Hepatocyte (in vitro differentiated cells): Measurements from ENCODE around the gene MNX1. TPM values are rescaled to one million over a fixed set of nuclear protein-coding genes. Genes with fewer than 3 reads are reported as not detected.

Experiments
- DNase-seq: peaks from one replicate; pipeline ENCODE4 v3.0.0-alpha.2; 2016; ENCODE audit warnings: low spot score
- H2AFZ ChIP-seq: fragments of 200-600 bp; sonication (generic); 2 replicates; pipeline ENCODE4 v1.6.0; 2016; ENCODE audit warnings: antibody characterized with exemption, mild to moderate bottlenecking
- H3K27ac ChIP-seq: fragments of 200-600 bp; sonication (generic); 2 replicates; pipeline ENCODE4 v1.5.1; 2016; ENCODE audit warnings: mild to moderate bottlenecking
- H3K27me3 ChIP-seq: fragments of 200-600 bp; sonication (generic); 2 replicates; pipeline ENCODE4 v1.6.1; 2016
- H3K36me3 ChIP-seq: fragments of 200-600 bp; sonication (generic); replicated peaks from 2 replicates; pipeline ENCODE4 v1.5.1; 2016; ENCODE audit warnings: low read depth; ENCODE audit not compliant: insufficient read depth
- H3K4me1 ChIP-seq: fragments of 200-600 bp; sonication (generic); 2 replicates; pipeline ENCODE4 v1.5.1; 2016; ENCODE audit warnings: mild to moderate bottlenecking, moderate library complexity; ENCODE audit not compliant: insufficient read depth
- H3K4me2 ChIP-seq: fragments of 200-600 bp; sonication (generic); 2 replicates; pipeline ENCODE4 v1.6.0; 2016
- H3K4me3 ChIP-seq: fragments of 200-600 bp; sonication (generic); 2 replicates; pipeline ENCODE4 v1.5.1; 2016; ENCODE audit warnings: mild to moderate bottlenecking
- H3K79me2 ChIP-seq: fragments of 200-600 bp; sonication (generic); 2 replicates; pipeline ENCODE4 v1.6.0; 2017; ENCODE audit warnings: mild to moderate bottlenecking
- H3K9me2 ChIP-seq: fragments of 200-600 bp; sonication (generic); replicated peaks from 2 replicates; pipeline ENCODE4 v1.6.0; 2017; ENCODE audit warnings: mild to moderate bottlenecking; ENCODE audit not compliant: insufficient read depth
- H3K9me3 ChIP-seq: fragments of 200-600 bp; sonication (generic); 2 replicates; pipeline ENCODE4 v1.5.1; 2016; ENCODE audit warnings: low read depth, mild to moderate bottlenecking
- H4K20me1 ChIP-seq: fragments of 200-600 bp; sonication (generic); 2 replicates; pipeline ENCODE4 v1.6.0; 2016; ENCODE audit warnings: mild to moderate bottlenecking; ENCODE audit not compliant: insufficient read depth, poor library complexity, severe bottlenecking
- EZH2 ChIP-seq: fragments of 200-600 bp; sonication (generic); IDR thresholded peaks from 2 replicates; pipeline ENCODE4 v1.6.1; 2016; ENCODE audit warnings: antibody characterized with exemption, mild to moderate bottlenecking, borderline replicate concordance
- EZH2phosphoT487 ChIP-seq: fragments of 200-600 bp; sonication (generic); IDR thresholded peaks from one replicate; pipeline ENCODE4 v1.6.1; 2018; ENCODE audit warnings: antibody characterized with exemption, mild to moderate bottlenecking, low read depth, moderate library complexity; ENCODE audit not compliant: unreplicated experiment, severe bottlenecking
- WGBS: methylation state at CpG from one replicate; pipeline ENCODE4 v1.1.6; 2016; ENCODE audit warnings: low lambda C conversion rate; ENCODE audit errors: missing lambda C conversion rate; 5-methylcytosine and 5-hydroxymethylcytosine counted together
- polyA plus RNA-seq: library from polyadenylated mRNA; unstranded; fragments of >200 nt; fragmentation: Nextera tagmentation; extraction: Ambion mirVana; gene quantifications from 2 replicates; pipeline ENCODE4 v1.2.1, GENCODE V29; 2016
- total RNA-seq: library from RNA; depleted of rRNA; stranded (reverse); fragments of >200 nt; gene quantifications from 2 replicates; pipeline ENCODE4 v1.2.3, GENCODE V29; 2014
- TF ChIP-seq, protein P1 (sequence below): fragments of 200-600 bp; sonication (generic); IDR thresholded peaks from 2 replicates; pipeline ENCODE4 v1.5.1; 2016; ENCODE audit warnings: antibody characterized with exemption, mild to moderate bottlenecking; ENCODE audit not compliant: poor library complexity

MNX1 gene
- total and polyA plus RNA-seq, 2 experiments from 2014 or later, result 1.4 to 2.3 TPM

DNA sequence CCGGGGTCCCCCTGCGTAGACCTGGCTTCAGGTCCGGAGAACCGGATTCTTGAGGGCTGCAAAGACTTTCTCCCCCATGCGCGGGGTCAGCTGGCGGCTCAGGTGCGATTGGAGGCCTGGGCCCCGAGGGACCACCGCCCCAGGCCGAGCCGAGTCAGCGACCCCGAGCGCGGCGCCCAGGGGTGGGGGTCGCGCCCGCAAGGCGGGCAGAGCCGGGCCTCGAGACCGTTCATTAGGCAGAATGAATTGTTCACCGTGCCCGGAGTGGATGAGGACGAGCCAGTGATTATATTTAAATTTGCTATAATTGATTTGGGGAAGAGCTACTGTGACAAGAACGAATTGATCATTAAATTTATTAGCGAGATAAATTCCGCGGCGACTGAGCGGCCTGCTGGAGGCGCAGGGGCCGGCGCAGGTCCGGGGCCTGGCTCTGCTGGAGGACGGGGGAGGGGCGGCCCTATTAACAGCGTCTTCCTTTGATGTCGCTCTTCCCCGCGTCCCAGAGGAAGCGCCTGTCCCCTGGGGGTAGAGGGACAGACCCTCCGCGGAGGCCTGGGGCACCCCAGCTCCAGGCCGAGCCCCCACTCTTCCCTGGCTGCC, 7.5 kb downstream of the MNX1 start:
- H3K79me2 ChIP-seq, result no peaks in the 10 kb centered on the region
- no peaks in the 10 kb centered on the region for H3K36me3 ChIP-seq
- H3K9me3 ChIP-seq, result no peaks in the 10 kb centered on the region
- H3K4me2 ChIP-seq, result peak overlapping the region; percentile 63
- H3K4me1 ChIP-seq, result peaks cover 33% of the 10 kb centered on the region
- H4K20me1 ChIP-seq, result no peaks in the 10 kb centered on the region
- no peak for DNase-seq
- no peak overlapping the region for H3K27ac ChIP-seq
- TF ChIP-seq, protein P1, sequence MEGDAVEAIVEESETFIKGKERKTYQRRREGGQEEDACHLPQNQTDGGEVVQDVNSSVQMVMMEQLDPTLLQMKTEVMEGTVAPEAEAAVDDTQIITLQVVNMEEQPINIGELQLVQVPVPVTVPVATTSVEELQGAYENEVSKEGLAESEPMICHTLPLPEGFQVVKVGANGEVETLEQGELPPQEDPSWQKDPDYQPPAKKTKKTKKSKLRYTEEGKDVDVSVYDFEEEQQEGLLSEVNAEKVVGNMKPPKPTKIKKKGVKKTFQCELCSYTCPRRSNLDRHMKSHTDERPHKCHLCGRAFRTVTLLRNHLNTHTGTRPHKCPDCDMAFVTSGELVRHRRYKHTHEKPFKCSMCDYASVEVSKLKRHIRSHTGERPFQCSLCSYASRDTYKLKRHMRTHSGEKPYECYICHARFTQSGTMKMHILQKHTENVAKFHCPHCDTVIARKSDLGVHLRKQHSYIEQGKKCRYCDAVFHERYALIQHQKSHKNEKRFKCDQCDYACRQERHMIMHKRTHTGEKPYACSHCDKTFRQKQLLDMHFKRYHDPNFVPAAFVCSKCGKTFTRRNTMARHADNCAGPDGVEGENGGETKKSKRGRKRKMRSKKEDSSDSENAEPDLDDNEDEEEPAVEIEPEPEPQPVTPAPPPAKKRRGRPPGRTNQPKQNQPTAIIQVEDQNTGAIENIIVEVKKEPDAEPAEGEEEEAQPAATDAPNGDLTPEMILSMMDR, result no peak
- TF ChIP-seq EZH2 (peak; percentile 94), EZH2phosphoT487 (no peak)
- H3K4me3 ChIP-seq, result no peak overlapping the region
- H3K27me3 ChIP-seq, result peaks cover 94% of the 10 kb centered on the region
- no peak overlapping the region for H2AFZ ChIP-seq
- 4% methylated on average over 47 of the region's 47 CpGs for WGBS
- H3K9me2 ChIP-seq, result no peaks in the 10 kb centered on the region

DNA sequence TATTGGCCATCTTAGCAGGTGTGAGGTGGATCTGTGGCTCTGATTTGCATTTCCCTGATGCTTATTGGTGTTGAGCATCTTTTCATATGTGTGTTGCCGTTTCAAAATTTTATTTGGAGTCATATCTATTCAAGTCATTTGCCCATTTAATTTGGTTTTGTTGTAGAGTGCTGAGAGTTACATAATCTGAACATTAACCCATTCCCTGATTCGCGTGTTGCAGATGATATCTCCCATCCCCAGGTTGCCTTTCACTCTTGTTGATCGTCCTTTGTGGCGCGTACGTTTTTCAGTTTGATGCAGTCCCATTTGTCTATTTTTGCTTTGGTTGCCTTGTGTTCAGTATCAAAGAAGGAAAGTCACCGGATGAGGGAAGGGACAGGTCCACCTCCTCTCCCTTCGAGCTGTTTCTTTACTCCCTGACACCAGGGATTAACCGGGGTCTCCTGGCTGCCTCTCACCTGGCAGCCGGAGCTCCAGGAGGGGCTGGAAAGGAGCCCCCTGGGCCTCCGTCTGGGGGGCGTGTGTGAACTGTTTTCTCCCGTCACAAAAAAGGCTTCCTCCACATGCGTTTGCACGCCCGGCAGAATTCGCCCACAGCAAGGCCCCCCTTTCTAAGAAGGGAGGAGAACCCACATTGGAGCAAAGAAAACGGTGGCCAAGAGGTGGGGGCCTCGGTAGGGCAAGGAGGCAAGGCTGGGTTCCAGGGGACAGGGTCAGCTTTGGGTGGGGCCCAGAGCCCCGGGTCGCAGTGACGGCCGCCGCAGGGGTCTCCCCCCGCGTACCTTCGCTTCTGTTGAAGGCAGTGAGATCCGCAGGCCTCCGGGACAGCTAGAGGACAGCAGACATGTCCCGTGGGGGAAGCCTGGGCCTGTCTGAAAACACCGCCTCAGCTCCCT, 8.3 kb downstream of the MNX1 start:
- Histone ChIP-seq H3K4me3 (no peak overlapping the region), H3K9me3 (no peaks in the 10 kb centered on the region), H2AFZ (no peak overlapping the region), H3K36me3 (no peaks in the 10 kb centered on the region), H3K4me2 (no peak overlapping the region), H3K27me3 (peaks cover 94% of the 10 kb centered on the region), H3K4me1 (peaks cover 33% of the 10 kb centered on the region), H3K79me2 (no peaks in the 10 kb centered on the region), H4K20me1 (no peaks in the 10 kb centered on the region), H3K27ac (no peak overlapping the region), H3K9me2 (no peaks in the 10 kb centered on the region)
- WGBS, result 11% methylated on average over 31 of the region's 32 CpGs
- no peak for DNase-seq
- peak; percentile 50 for TF ChIP-seq EZH2phosphoT487
- TF ChIP-seq, protein P1, result no peak

DNA sequence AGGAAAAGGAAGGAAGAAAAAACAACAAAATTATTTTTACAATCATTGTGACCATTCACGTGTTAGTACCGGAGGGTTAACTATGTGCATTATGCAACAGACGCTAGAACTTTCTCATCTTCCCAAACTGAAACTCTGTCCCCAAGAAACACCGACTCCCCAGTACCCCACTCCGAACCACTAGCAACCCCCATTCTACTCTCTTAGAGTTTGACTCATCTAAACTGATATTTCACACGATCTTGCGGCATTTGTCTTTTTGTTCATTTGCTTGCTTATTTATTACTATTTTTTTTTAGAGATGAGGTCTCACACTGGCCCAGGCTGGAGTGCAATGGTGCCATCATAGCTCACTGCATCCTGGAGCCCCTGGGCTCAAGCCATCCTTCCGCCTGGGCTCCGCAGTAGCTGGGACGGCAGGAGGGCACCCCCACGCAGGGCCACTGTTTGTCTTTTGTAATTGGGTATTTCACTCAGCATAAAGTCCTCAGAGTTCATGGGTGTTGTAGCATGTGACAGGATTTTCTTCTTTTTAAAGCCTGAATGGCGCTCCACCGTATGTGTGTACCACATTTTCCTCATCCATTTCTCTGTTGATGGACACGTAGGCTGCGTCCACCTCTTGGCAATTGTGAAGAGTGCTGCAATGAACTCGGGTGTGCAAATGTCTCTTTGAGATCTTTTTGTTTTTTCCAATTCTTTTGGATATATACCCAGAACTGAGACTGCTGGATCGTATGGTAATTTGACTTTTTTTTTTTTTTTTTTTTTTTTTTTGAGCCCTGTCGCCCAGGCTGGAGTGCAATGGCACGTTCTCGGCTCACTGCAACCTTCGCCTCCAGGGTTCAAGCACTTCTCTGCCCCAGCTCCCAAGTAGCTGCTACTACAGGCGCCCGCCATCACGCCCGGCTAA, 9.5 kb downstream of the MNX1 start:
- Histone ChIP-seq H3K36me3 (no peaks in the 10 kb centered on the region), H3K27ac (no peak overlapping the region), H3K4me1 (peaks cover 33% of the 10 kb centered on the region), H3K4me3 (no peak overlapping the region), H3K9me2 (no peaks in the 10 kb centered on the region), H4K20me1 (no peaks in the 10 kb centered on the region), H3K9me3 (no peaks in the 10 kb centered on the region), H3K4me2 (peak overlapping the region; percentile 92), H2AFZ (peak overlapping the region; percentile 41), H3K27me3 (peaks cover 94% of the 10 kb centered on the region), H3K79me2 (no peaks in the 10 kb centered on the region)
- no peak for DNase-seq
- peak; percentile 74 for TF ChIP-seq EZH2phosphoT487
- no peak for TF ChIP-seq EZH2
- 22% methylated on average over 23 of the region's 25 CpGs for WGBS
